Stomach (tissue), 4 donors: ENCODE data around the gene MALSU1.

Experiments
- EP300 ChIP-seq: sonication (generic); formaldehyde crosslinking; IDR thresholded peaks from one replicate; pipeline ENCODE4 v1.6.1; 2017; ENCODE audit warnings: antibody characterized with exemption
- POLR2A ChIP-seq, 4 donors: fragments of 450-650 bp; IDR thresholded peaks; one replicate each; pipeline ENCODE4 v1.6.1; 2016; ENCODE audit warnings: antibody characterized with exemption in 4 of 4, control low read depth in 2 of 4, mild to moderate bottlenecking in 1 of 4, moderate library complexity in 1 of 4
- POLR2AphosphoS5 ChIP-seq, 3 donors: sonication (generic); formaldehyde crosslinking; IDR thresholded peaks; one replicate each; pipeline ENCODE4 v1.6.1; 2016; ENCODE audit warnings: antibody characterized with exemption in 3 of 3
- TF ChIP-seq, protein P1 (sequence below), 7 experiments: fragments of 450-650 bp in 4 of 7; fragments of 200-600 bp in 3 of 7; sonication (generic) in 3 of 7; IDR thresholded peaks; one replicate each; pipeline ENCODE4 v1.5.1; 2016 to 2019; ENCODE audit warnings: antibody characterized with exemption in 7 of 7, control low read depth in 2 of 7, mild to moderate bottlenecking in 1 of 7

GRCh38 chr7:23336799-23337283 is 37.7 kb downstream of the MALSU1 start:
- TF ChIP-seq, protein P1, sequence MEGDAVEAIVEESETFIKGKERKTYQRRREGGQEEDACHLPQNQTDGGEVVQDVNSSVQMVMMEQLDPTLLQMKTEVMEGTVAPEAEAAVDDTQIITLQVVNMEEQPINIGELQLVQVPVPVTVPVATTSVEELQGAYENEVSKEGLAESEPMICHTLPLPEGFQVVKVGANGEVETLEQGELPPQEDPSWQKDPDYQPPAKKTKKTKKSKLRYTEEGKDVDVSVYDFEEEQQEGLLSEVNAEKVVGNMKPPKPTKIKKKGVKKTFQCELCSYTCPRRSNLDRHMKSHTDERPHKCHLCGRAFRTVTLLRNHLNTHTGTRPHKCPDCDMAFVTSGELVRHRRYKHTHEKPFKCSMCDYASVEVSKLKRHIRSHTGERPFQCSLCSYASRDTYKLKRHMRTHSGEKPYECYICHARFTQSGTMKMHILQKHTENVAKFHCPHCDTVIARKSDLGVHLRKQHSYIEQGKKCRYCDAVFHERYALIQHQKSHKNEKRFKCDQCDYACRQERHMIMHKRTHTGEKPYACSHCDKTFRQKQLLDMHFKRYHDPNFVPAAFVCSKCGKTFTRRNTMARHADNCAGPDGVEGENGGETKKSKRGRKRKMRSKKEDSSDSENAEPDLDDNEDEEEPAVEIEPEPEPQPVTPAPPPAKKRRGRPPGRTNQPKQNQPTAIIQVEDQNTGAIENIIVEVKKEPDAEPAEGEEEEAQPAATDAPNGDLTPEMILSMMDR (IDR thresholded peaks at IDR 0.05): no peak
- TF ChIP-seq POLR2AphosphoS5 (IDR thresholded peaks at IDR 0.05): no peak
- TF ChIP-seq POLR2A (IDR thresholded peaks at IDR 0.05): no peak
- TF ChIP-seq EP300: no peak
